Measurements from ENCODE around the gene GGN. TPM values are rescaled to one million over a fixed set of nuclear protein-coding genes. Genes with fewer than 3 reads are reported as not detected.

GGN gene
- total RNA-seq, 1 experiment from 2014 or later: 0.73 TPM

GRCh38 chr19:38361633-38362075 is 26.2 kb downstream of the GGN start:
- no peak overlapping the region for H3K27ac ChIP-seq (ENCODE audit: low read length)
- H3K36me3 ChIP-seq (ENCODE audit: low read depth, low read length): no peaks in the 10 kb centered on the region
- no peaks in the 10 kb centered on the region for H3K9me3 ChIP-seq (ENCODE audit: low read length)
- no peaks in the 10 kb centered on the region for H4K20me1 ChIP-seq (ENCODE audit: low read length)
- ATAC-seq: peak; percentile 84
- ChIA-PET POLR2A (ENCODE audit: unreplicated experiment) (no interaction called here), CTCF (interaction anchor here (0.6 kb wide), 1 partner anchor 124 kb away, joined by 3 read pairs; no protein-coding TSS in a partner anchor)
- H3F3A ChIP-seq (ENCODE audit: low read length, unreplicated experiment): no peaks in the 10 kb centered on the region
- no peaks in the 10 kb centered on the region for H3K79me2 ChIP-seq (ENCODE audit: low read length)
- intact Hi-C loops (cut with micrococcal nuclease): no loop called here
- no TSS peak for BruUV-seq (replicated peaks)
- peak overlapping the region; percentile 99 for H3K4me2 ChIP-seq (ENCODE audit: low read length)
- peak overlapping the region; percentile 80 for H3K4me3 ChIP-seq (ENCODE audit: low read length)
- no peak overlapping the region for H3K9ac ChIP-seq (ENCODE audit: low read length)
- peak; percentile 66 for DNase-seq
- H3K9me2 ChIP-seq (replicated peaks; ENCODE audit: low read length): no peaks in the 10 kb centered on the region
- H2AFZ ChIP-seq (ENCODE audit: low read length): peak overlapping the region; percentile 93
- peaks cover 22% of the 10 kb centered on the region for H3K27me3 ChIP-seq (ENCODE audit: low read length)
- peaks cover 6% of the 10 kb centered on the region; the same call in 1 of the 2 replicates for H3K4me1 ChIP-seq (ENCODE audit: insufficient read depth, low read length)
- TF ChIP-seq CTCF (conservative IDR thresholded peaks at IDR 0.05; ENCODE audit: low read depth, low read length): no peak
- TF ChIP-seq EZH2phosphoT487 (IDR thresholded peaks at IDR 0.05; ENCODE audit: borderline replicate concordance, low read length): no peak
- TF ChIP-seq EZH2 (IDR thresholded peaks at IDR 0.05; ENCODE audit: low read length, unreplicated experiment): no peak

- H3K4me3 ChIP-seq (ENCODE audit: low read length): peak overlapping the region; percentile 80
- no peak for TF ChIP-seq EZH2phosphoT487 (IDR thresholded peaks at IDR 0.05; ENCODE audit: borderline replicate concordance, low read length)
- TF ChIP-seq CTCF (conservative IDR thresholded peaks at IDR 0.05; ENCODE audit: low read depth, low read length): no peak
- no peak for TF ChIP-seq EZH2 (IDR thresholded peaks at IDR 0.05; ENCODE audit: low read length, unreplicated experiment)
- no peaks in the 10 kb centered on the region for H3K79me2 ChIP-seq (ENCODE audit: low read length)
- ATAC-seq (peak; percentile 6), DNase-seq (no peak)
- intact Hi-C loops (cut with micrococcal nuclease): no loop called here
- CTCF ChIA-PET: interaction anchor here (0.6 kb wide), 1 partner anchor 124 kb away, joined by 3 read pairs; no protein-coding TSS in a partner anchor
- H3K4me1 ChIP-seq (ENCODE audit: insufficient read depth, low read length): peaks cover 6% of the 10 kb centered on the region; the same call in 1 of the 2 replicates
- no peaks in the 10 kb centered on the region for H3K36me3 ChIP-seq (ENCODE audit: low read depth, low read length)
- H3K27me3 ChIP-seq (ENCODE audit: low read length): peaks cover 22% of the 10 kb centered on the region
- H4K20me1 ChIP-seq (ENCODE audit: low read length): no peaks in the 10 kb centered on the region
- peak overlapping the region; percentile 87 for H2AFZ ChIP-seq (ENCODE audit: low read length)
- H3K9me2 ChIP-seq (replicated peaks; ENCODE audit: low read length): no peaks in the 10 kb centered on the region
- H3K4me2 ChIP-seq (ENCODE audit: low read length): peak overlapping the region; percentile 99
- H3K9me3 ChIP-seq (ENCODE audit: low read length): no peaks in the 10 kb centered on the region
- BruUV-seq (replicated peaks): no TSS peak
- no peak overlapping the region for H3K9ac ChIP-seq (ENCODE audit: low read length)
- no peak overlapping the region for H3K27ac ChIP-seq (ENCODE audit: low read length)
- H3F3A ChIP-seq (ENCODE audit: low read length, unreplicated experiment): no peaks in the 10 kb centered on the region
- POLR2A ChIA-PET (ENCODE audit: unreplicated experiment): interaction anchor here (0.8 kb wide), 1 partner anchor 13 kb away, joined by 4 read pairs; the partner anchor contains the start of gene PSMD8
These were observed 26.8 kb downstream of the GGN start for GRCh38 chr19:38360839-38361631.

- ChIA-PET POLR2A (ENCODE audit: unreplicated experiment) (interaction anchor here (0.8 kb wide), 1 partner anchor 14 kb away, joined by 4 read pairs; the partner anchor contains the start of gene PSMD8), CTCF (no interaction called here)
- peaks cover 22% of the 10 kb centered on the region for H3K27me3 ChIP-seq (ENCODE audit: low read length)
- no peak overlapping the region for H3K9ac ChIP-seq (ENCODE audit: low read length)
- H3K4me3 ChIP-seq (ENCODE audit: low read length): no peak overlapping the region
- no peak for ATAC-seq
- no peak overlapping the region for H3K4me2 ChIP-seq (ENCODE audit: low read length)
- BruUV-seq (replicated peaks): no TSS peak
- H4K20me1 ChIP-seq (ENCODE audit: low read length): no peaks in the 10 kb centered on the region
- H3K9me3 ChIP-seq (ENCODE audit: low read length): no peaks in the 10 kb centered on the region
- no peaks in the 10 kb centered on the region for H3K79me2 ChIP-seq (ENCODE audit: low read length)
- H3K36me3 ChIP-seq (ENCODE audit: low read depth, low read length): no peaks in the 10 kb centered on the region
- no peak overlapping the region for H3K27ac ChIP-seq (ENCODE audit: low read length)
- DNase-seq: no peak
- intact Hi-C loops (cut with micrococcal nuclease): no loop called here
- H3K4me1 ChIP-seq (ENCODE audit: insufficient read depth, low read length): peaks cover 6% of the 10 kb centered on the region; the same call in 1 of the 2 replicates
- TF ChIP-seq EZH2 (IDR thresholded peaks at IDR 0.05; ENCODE audit: low read length, unreplicated experiment): no peak
- no peak overlapping the region for H2AFZ ChIP-seq (ENCODE audit: low read length)
- no peaks in the 10 kb centered on the region for H3K9me2 ChIP-seq (replicated peaks; ENCODE audit: low read length)
- no peaks in the 10 kb centered on the region for H3F3A ChIP-seq (ENCODE audit: low read length, unreplicated experiment)
These were observed 27.5 kb downstream of the GGN start for GRCh38 chr19:38360351-38360750.

All from PC-3 (cell line).